Glutamatergic neuron (in vitro differentiated cells): Measurements from ENCODE around the gene HTRA3. TPM values are rescaled to one million over a fixed set of nuclear protein-coding genes. Genes with fewer than 3 reads are reported as not detected.

Experiments
- DNase-seq: peaks from one replicate; pipeline ENCODE4 v3.0.0; 2022
- H3K27ac Mint-ChIP-seq: one replicate; pipeline ENCODE4 v1.8.0; 2020; ENCODE audit warnings: mild to moderate bottlenecking, mixed read lengths, inconsistent platforms; ENCODE audit not compliant: unreplicated experiment
- H3K27me3 Mint-ChIP-seq: one replicate; pipeline ENCODE4 v1.8.0; 2020; ENCODE audit warnings: mild to moderate bottlenecking, moderate library complexity, mixed read lengths, inconsistent platforms; ENCODE audit not compliant: unreplicated experiment
- H3K36me3 Mint-ChIP-seq: one replicate; pipeline ENCODE4 v1.8.0; 2020; ENCODE audit warnings: mild to moderate bottlenecking, mixed read lengths, inconsistent platforms; ENCODE audit not compliant: unreplicated experiment
- H3K4me1 Mint-ChIP-seq: one replicate; pipeline ENCODE4 v1.8.0; 2020; ENCODE audit warnings: mild to moderate bottlenecking, low read depth, mixed read lengths, inconsistent platforms; ENCODE audit not compliant: unreplicated experiment
- H3K4me3 Mint-ChIP-seq: one replicate; pipeline ENCODE4 v1.8.0; 2020; ENCODE audit warnings: mild to moderate bottlenecking, mixed read lengths, inconsistent platforms; ENCODE audit not compliant: unreplicated experiment
- H3K9me3 Mint-ChIP-seq: one replicate; pipeline ENCODE4 v1.8.0; 2020; ENCODE audit warnings: mild to moderate bottlenecking, moderate library complexity, mixed read lengths, inconsistent platforms; ENCODE audit not compliant: unreplicated experiment
- total RNA-seq: library from RNA; stranded (reverse); fragmentation: NEBNext Ultra II Directional; extraction: Animal tissue kit (Norgen Biotek cat#: 25700); gene quantifications from one replicate; pipeline ENCODE4 v1.2.1, GENCODE V29; 2021; ENCODE audit not compliant: unreplicated experiment
- TF ChIP-seq, protein P1 (sequence below): fragments of 200-600 bp; sonication (generic); IDR thresholded peaks from one replicate; pipeline ENCODE4 v1.5.0; 2021; ENCODE audit not compliant: partially characterized antibody, unreplicated experiment

The HTRA3 gene
- total RNA-seq, 1 donor from 2014 or later: 0.64 TPM

DNA sequence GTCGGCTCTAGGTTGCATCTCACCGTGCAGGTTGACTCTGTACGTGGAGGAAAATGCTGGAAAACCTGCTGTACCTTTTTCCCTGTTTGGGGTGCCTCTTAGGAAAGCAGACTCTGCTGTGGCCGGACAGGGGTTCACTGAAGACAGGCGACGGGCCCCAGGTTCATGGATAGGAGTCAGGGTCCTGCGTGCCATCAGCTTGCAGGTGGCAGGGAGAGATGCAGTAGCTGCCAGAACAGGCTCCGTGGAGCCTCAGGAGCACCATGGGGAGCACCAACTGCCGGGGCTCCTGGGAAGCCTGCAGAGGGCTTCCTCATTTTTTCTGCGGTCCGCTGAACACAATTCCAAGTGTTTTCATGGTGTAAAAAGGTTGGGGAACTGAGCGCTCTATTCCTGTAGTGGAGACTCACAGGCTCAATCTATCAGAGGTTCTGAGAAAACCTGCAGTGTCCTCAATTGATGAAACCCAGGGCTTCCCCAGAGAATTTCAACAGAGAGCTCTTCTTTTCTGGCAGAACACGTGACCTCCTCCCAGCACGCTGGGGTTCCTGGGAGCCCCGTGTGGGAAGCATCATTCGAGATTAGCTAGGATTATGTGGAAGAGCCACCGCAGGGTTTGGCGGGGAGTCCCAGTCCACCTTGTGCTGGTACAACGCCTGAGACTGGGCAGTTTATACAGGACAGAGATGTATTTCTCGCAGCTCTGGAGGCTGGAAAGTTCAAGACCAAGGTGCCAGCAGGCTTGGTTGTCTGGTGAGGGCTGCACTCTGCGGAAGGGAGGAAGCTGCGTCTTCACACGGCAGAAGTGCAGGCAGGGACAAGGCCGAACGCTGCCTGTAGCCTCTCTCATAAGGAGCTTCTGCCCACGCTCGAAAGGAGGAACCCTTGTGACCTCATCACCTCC lies 1.6 kb downstream of the HTRA3 start:
- H3K4me3 Mint-ChIP-seq: no peak overlapping the region
- DNase-seq: no peak

DNA sequence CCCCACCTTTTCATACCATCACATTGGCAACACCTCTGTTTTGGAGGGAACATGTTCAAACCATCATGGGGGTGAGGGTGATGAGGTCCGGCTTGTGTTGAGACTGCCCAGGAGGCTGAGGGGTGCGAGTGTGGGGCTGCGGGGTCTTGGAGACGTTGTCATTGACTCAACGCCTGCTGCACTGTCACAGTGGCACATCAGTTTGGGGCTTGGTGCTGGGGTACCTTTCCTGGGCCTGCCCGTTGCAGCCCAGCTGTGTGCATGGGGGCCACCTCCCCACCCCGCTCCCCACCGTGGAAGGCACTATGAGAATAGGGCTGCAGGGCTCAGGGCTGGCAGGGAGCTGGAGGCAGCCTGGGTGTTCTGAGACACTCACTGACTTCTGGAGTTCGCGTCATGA lies 2.3 kb downstream of the HTRA3 start:
- Mint-ChIP-seq H3K36me3 (no peaks in the 10 kb centered on the region), H3K9me3 (peaks cover 3% of the 10 kb centered on the region), H3K27ac (no peak overlapping the region), H3K4me3 (no peak overlapping the region), H3K4me1 (peaks cover 11% of the 10 kb centered on the region), H3K27me3 (peaks cover 6% of the 10 kb centered on the region)
- no peak for DNase-seq
- TF ChIP-seq, protein P1, sequence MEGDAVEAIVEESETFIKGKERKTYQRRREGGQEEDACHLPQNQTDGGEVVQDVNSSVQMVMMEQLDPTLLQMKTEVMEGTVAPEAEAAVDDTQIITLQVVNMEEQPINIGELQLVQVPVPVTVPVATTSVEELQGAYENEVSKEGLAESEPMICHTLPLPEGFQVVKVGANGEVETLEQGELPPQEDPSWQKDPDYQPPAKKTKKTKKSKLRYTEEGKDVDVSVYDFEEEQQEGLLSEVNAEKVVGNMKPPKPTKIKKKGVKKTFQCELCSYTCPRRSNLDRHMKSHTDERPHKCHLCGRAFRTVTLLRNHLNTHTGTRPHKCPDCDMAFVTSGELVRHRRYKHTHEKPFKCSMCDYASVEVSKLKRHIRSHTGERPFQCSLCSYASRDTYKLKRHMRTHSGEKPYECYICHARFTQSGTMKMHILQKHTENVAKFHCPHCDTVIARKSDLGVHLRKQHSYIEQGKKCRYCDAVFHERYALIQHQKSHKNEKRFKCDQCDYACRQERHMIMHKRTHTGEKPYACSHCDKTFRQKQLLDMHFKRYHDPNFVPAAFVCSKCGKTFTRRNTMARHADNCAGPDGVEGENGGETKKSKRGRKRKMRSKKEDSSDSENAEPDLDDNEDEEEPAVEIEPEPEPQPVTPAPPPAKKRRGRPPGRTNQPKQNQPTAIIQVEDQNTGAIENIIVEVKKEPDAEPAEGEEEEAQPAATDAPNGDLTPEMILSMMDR: no peak

More for the DNA sequence above, 1.6 kb downstream of the HTRA3 start:
- Mint-ChIP-seq H3K27me3 (peaks cover 6% of the 10 kb centered on the region), H3K9me3 (peaks cover 4% of the 10 kb centered on the region), H3K4me1 (peaks cover 11% of the 10 kb centered on the region), H3K36me3 (no peaks in the 10 kb centered on the region), H3K27ac (peak overlapping the region; percentile 17)
- TF ChIP-seq, protein P1: no peak

DNA sequence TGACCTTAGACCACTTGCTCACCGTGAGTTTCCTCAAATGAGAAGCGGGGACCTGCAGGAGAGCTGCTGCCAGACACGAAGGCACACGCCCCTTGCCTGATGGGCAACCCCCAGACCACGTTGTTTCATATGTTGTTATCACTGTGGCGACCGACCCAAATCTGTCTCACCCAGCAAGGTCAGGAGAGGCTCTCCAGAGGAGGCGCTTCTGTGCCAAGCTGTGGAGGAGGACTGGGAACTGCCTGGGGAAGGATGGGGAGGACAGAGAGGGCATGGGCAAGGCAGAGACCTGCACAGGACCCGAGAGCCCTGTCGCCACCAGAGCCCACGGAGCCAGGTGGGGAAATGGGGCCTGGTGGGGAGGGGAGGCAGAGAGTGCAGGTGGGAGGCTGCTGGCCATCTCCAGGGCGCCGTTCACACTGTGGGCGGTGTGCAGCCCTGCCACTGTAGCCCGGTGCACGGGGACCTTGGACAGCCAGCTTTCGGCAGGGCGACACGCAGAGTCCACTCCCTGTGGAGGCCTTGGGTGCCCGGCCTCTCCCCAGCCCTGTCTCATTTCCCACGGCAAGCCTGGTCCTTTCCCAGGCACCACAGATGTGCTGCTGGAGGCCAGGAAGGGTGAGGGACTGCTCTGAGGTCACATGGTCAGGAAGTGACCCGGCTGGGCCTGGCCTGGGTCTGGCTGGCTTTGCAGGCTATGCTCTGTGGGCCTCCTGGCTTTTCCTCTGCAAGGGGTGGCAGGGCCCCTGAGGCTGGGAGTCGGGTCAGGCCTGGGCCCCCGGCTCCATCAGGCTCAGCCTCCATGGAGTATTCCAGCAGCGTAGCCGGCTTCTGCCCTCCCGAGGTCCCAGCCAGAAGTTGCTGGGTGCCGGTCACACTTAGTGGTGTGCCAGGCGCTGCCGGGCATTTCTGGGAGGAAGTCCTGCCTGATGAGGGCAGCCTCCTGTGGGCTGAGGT lies 3.2 kb downstream of the HTRA3 start:
- H3K27ac Mint-ChIP-seq: no peak overlapping the region
- TF ChIP-seq, protein P1: no peak
- H3K4me3 Mint-ChIP-seq: no peak overlapping the region
- peaks cover 11% of the 10 kb centered on the region for H3K4me1 Mint-ChIP-seq
- peaks cover 3% of the 10 kb centered on the region for H3K9me3 Mint-ChIP-seq
- no peak for DNase-seq
- no peaks in the 10 kb centered on the region for H3K36me3 Mint-ChIP-seq
- H3K27me3 Mint-ChIP-seq: peaks cover 8% of the 10 kb centered on the region

DNA sequence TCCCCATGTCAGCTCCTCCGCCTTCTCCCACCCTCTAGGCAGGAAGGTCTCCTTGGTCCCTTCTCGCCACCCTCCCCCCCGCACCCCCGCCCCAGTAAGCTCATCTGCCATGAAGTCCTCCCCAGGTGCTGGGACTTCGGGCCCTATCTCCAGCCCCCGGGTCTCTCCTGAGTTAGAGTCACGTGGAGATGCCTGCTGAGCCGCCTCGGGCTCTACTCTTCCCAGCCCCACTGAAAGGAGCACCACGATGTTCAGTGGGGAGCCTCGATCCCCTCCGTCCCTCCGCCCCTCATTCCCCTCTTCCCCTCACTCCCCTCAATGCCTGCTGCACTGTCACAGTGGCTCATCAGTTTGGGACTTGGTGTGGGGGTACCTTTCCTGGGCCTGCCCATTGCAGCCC lies 3.9 kb downstream of the HTRA3 start:
- no peak for DNase-seq
- Mint-ChIP-seq H3K4me3 (no peak overlapping the region), H3K27me3 (peaks cover 11% of the 10 kb centered on the region), H3K4me1 (peaks cover 11% of the 10 kb centered on the region), H3K27ac (no peak overlapping the region), H3K9me3 (peaks cover 1% of the 10 kb centered on the region), H3K36me3 (no peaks in the 10 kb centered on the region)
- TF ChIP-seq, protein P1: no peak
